Measurements from ENCODE around the gene GDPD3. TPM values are rescaled to one million over a fixed set of nuclear protein-coding genes. Genes with fewer than 3 reads are reported as not detected.
A peak's percentile ranks its signal among the peaks of the same experiment; 100 is the strongest.
"Not testable (repeated sequence)": the region's sequence is repeated elsewhere in the genome, so short reads cannot be mapped to it uniquely, and the experiment has no call there.

Gene GDPD3
- total and polyA plus RNA-seq, 2 donors = 1.3 to 24.2 TPM

GRCh38 chr16:30117768-30118167, 4.4 kb upstream of the GDPD3 start:
- WGBS = over 99% methylated on average over 10 of the region's 10 CpGs
- peaks cover 0 to 8% of the 10 kb centered on the region in 2 donors for H3K9me3 ChIP-seq (ENCODE audit: control insufficient read depth in 2 of 2, insufficient read depth in 1 of 2, low read length in 1 of 2)
- peaks cover 20 to 50% of the 10 kb centered on the region in 2 donors for H3K4me1 ChIP-seq (ENCODE audit: control insufficient read depth in 2 of 2, insufficient read depth in 2 of 2, low read length in 2 of 2)
- H3K4me3 ChIP-seq (ENCODE audit: low read length in 2 of 2) = no peak overlapping the region
- no peak overlapping the region for H3K27ac ChIP-seq (ENCODE audit: low read depth in 1 of 2, low read length in 1 of 2)
- no peaks in the 10 kb centered on the region for H3K27me3 ChIP-seq (ENCODE audit: control insufficient read depth in 2 of 2, insufficient read depth in 1 of 2, low read length in 1 of 2)
- no peak for DNase-seq (ENCODE audit: low read depth in 6 of 9, low spot score in 9 of 9)
- H3K36me3 ChIP-seq (ENCODE audit: control insufficient read depth in 2 of 2, insufficient read depth in 2 of 2, low read length in 1 of 2) = peaks cover 31 to 51% of the 10 kb centered on the region in 2 donors

- Histone ChIP-seq H3K9me3 (ENCODE audit: control insufficient read depth in 2 of 2, insufficient read depth in 1 of 2, low read length in 1 of 2) (peaks cover 0 to 6% of the 10 kb centered on the region in 2 donors), H3K27me3 (ENCODE audit: control insufficient read depth in 2 of 2, insufficient read depth in 1 of 2, low read length in 1 of 2) (no peaks in the 10 kb centered on the region), H3K27ac (ENCODE audit: low read depth in 1 of 2, low read length in 1 of 2) (no peak overlapping the region), H3K4me3 (ENCODE audit: low read length in 2 of 2) (no peak overlapping the region), H3K4me1 (ENCODE audit: control insufficient read depth in 2 of 2, insufficient read depth in 2 of 2, low read length in 2 of 2) (peaks cover 15 to 38% of the 10 kb centered on the region in 2 donors), H3K36me3 (ENCODE audit: control insufficient read depth in 2 of 2, insufficient read depth in 2 of 2, low read length in 1 of 2) (peaks cover 40 to 56% of the 10 kb centered on the region in 2 donors)
- 98% methylated on average over 16 of the region's 16 CpGs for WGBS
- DNase-seq (ENCODE audit: low read depth in 6 of 9, low spot score in 9 of 9) = no peak
Measured at GRCh38 chr16:30116291-30117207, 3.2 kb upstream of the GDPD3 start.

DNA sequence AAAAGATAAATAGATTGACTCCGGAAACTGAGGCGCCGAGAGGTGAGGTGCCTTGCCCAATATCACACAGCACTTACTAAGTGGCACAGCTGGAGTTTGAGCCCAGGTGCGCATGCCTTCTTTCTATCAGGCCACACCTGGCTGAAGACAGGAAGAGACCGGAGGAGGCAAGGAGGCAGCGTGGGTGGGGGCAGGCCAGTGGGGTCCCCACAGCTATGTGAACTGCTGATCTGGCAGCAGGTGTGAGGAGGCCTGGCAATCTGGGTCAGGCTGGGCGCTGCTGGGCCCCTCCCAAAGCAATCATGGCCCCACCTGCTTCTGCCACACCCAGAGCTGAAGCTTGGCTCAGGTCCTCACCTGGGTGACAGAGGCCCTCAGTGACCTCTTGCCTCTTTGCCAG, 1.9 kb upstream of the GDPD3 start:
- Histone ChIP-seq H3K36me3 (ENCODE audit: control insufficient read depth in 2 of 2, insufficient read depth in 2 of 2, low read length in 1 of 2) (peaks cover 48 to 61% of the 10 kb centered on the region in 2 donors), H3K27ac (ENCODE audit: low read depth in 1 of 2, low read length in 1 of 2) (peak overlapping the region; percentile 36 to 78), H3K4me3 (ENCODE audit: low read length in 2 of 2) (no peak overlapping the region), H3K27me3 (ENCODE audit: control insufficient read depth in 2 of 2, insufficient read depth in 1 of 2, low read length in 1 of 2) (no peaks in the 10 kb centered on the region), H3K9me3 (ENCODE audit: control insufficient read depth in 2 of 2, insufficient read depth in 1 of 2, low read length in 1 of 2) (peaks cover 0 to 6% of the 10 kb centered on the region in 2 donors), H3K4me1 (ENCODE audit: control insufficient read depth in 2 of 2, insufficient read depth in 2 of 2, low read length in 2 of 2) (peaks cover 13 to 30% of the 10 kb centered on the region in 2 donors)
- DNase-seq (ENCODE audit: low read depth in 6 of 9, low spot score in 9 of 9) = peak in 6 of 9 donors; percentile 56 to 89 (median 79)
- WGBS = 68% methylated on average over 7 of the region's 7 CpGs

- not testable (repeated sequence) for H3K4me3 ChIP-seq (ENCODE audit: low read length in 2 of 2); H3K27me3 ChIP-seq (ENCODE audit: control insufficient read depth in 2 of 2, insufficient read depth in 1 of 2, low read length in 1 of 2); DNase-seq (ENCODE audit: low read depth in 6 of 9, low spot score in 9 of 9); H3K9me3 ChIP-seq (ENCODE audit: control insufficient read depth in 2 of 2, insufficient read depth in 1 of 2, low read length in 1 of 2)
- peaks cover 11 to 26% of the 10 kb centered on the region in 2 donors for H3K4me1 ChIP-seq (ENCODE audit: control insufficient read depth in 2 of 2, insufficient read depth in 2 of 2, low read length in 2 of 2)
- H3K27ac ChIP-seq (ENCODE audit: low read depth in 1 of 2, low read length in 1 of 2) = peak overlapping the region in 1 of 2 donors; percentile 78
- WGBS = 93% methylated on average over 7 of the region's 7 CpGs
- peaks cover 48 to 61% of the 10 kb centered on the region in 2 donors for H3K36me3 ChIP-seq (ENCODE audit: control insufficient read depth in 2 of 2, insufficient read depth in 2 of 2, low read length in 1 of 2)
Measured at GRCh38 chr16:30114833-30115232, 1.5 kb upstream of the GDPD3 start.

GRCh38 chr16:30114411-30114810, 1.1 kb upstream of the GDPD3 start:
- no peak overlapping the region for H3K4me3 ChIP-seq (ENCODE audit: low read length in 2 of 2)
- peaks cover 0 to 6% of the 10 kb centered on the region in 2 donors for H3K9me3 ChIP-seq (ENCODE audit: control insufficient read depth in 2 of 2, insufficient read depth in 1 of 2, low read length in 1 of 2)
- peak overlapping the region in 1 of 2 donors; percentile 78 for H3K27ac ChIP-seq (ENCODE audit: low read depth in 1 of 2, low read length in 1 of 2)
- 97% methylated on average over 11 of the region's 11 CpGs for WGBS
- peaks cover 11 to 25% of the 10 kb centered on the region in 2 donors for H3K4me1 ChIP-seq (ENCODE audit: control insufficient read depth in 2 of 2, insufficient read depth in 2 of 2, low read length in 2 of 2)
- no peaks in the 10 kb centered on the region for H3K27me3 ChIP-seq (ENCODE audit: control insufficient read depth in 2 of 2, insufficient read depth in 1 of 2, low read length in 1 of 2)
- peaks cover 48 to 59% of the 10 kb centered on the region in 2 donors for H3K36me3 ChIP-seq (ENCODE audit: control insufficient read depth in 2 of 2, insufficient read depth in 2 of 2, low read length in 1 of 2)
- no peak for DNase-seq (ENCODE audit: low read depth in 6 of 9, low spot score in 9 of 9)

GRCh38 chr16:30113711-30114333, 485 bp upstream of the GDPD3 start:
- Histone ChIP-seq H3K9me3 (ENCODE audit: control insufficient read depth in 2 of 2, insufficient read depth in 1 of 2, low read length in 1 of 2) (peaks cover 0 to 6% of the 10 kb centered on the region in 2 donors), H3K27ac (ENCODE audit: low read depth in 1 of 2, low read length in 1 of 2) (no peak overlapping the region), H3K4me3 (ENCODE audit: low read length in 2 of 2) (no peak overlapping the region), H3K27me3 (ENCODE audit: control insufficient read depth in 2 of 2, insufficient read depth in 1 of 2, low read length in 1 of 2) (no peaks in the 10 kb centered on the region), H3K4me1 (ENCODE audit: control insufficient read depth in 2 of 2, insufficient read depth in 2 of 2, low read length in 2 of 2) (peaks cover 11 to 25% of the 10 kb centered on the region in 2 donors), H3K36me3 (ENCODE audit: control insufficient read depth in 2 of 2, insufficient read depth in 2 of 2, low read length in 1 of 2) (peaks cover 48 to 57% of the 10 kb centered on the region in 2 donors)
- DNase-seq (ENCODE audit: low read depth in 6 of 9, low spot score in 9 of 9) = no peak
- WGBS = 98% methylated on average over 20 of the region's 20 CpGs

GRCh38 chr16:30112197-30113030, 923 bp downstream of the GDPD3 start:
- Histone ChIP-seq H3K9me3 (ENCODE audit: control insufficient read depth in 2 of 2, insufficient read depth in 1 of 2, low read length in 1 of 2) (peaks cover 0 to 6% of the 10 kb centered on the region in 2 donors), H3K36me3 (ENCODE audit: control insufficient read depth in 2 of 2, insufficient read depth in 2 of 2, low read length in 1 of 2) (peaks cover 45 to 52% of the 10 kb centered on the region in 2 donors), H3K27me3 (ENCODE audit: control insufficient read depth in 2 of 2, insufficient read depth in 1 of 2, low read length in 1 of 2) (no peaks in the 10 kb centered on the region), H3K4me1 (ENCODE audit: control insufficient read depth in 2 of 2, insufficient read depth in 2 of 2, low read length in 2 of 2) (peaks cover 11 to 25% of the 10 kb centered on the region in 2 donors), H3K27ac (ENCODE audit: low read depth in 1 of 2, low read length in 1 of 2) (no peak overlapping the region), H3K4me3 (ENCODE audit: low read length in 2 of 2) (no peak overlapping the region)
- 95% methylated on average over 29 of the region's 29 CpGs for WGBS
- no peak for DNase-seq (ENCODE audit: low read depth in 6 of 9, low spot score in 9 of 9)

GRCh38 chr16:30110661-30111060, 2.7 kb downstream of the GDPD3 start:
- peaks cover 11 to 25% of the 10 kb centered on the region in 2 donors for H3K4me1 ChIP-seq (ENCODE audit: control insufficient read depth in 2 of 2, insufficient read depth in 2 of 2, low read length in 2 of 2)
- no peak overlapping the region for H3K4me3 ChIP-seq (ENCODE audit: low read length in 2 of 2)
- 96% methylated on average over 7 of the region's 7 CpGs for WGBS
- peaks cover 0 to 6% of the 10 kb centered on the region in 2 donors for H3K9me3 ChIP-seq (ENCODE audit: control insufficient read depth in 2 of 2, insufficient read depth in 1 of 2, low read length in 1 of 2)
- H3K27ac ChIP-seq (ENCODE audit: low read depth in 1 of 2, low read length in 1 of 2) = no peak overlapping the region
- peaks cover 35 to 38% of the 10 kb centered on the region in 2 donors for H3K36me3 ChIP-seq (ENCODE audit: control insufficient read depth in 2 of 2, insufficient read depth in 2 of 2, low read length in 1 of 2)
- DNase-seq (ENCODE audit: low read depth in 6 of 9, low spot score in 9 of 9) = no peak
- H3K27me3 ChIP-seq (ENCODE audit: control insufficient read depth in 2 of 2, insufficient read depth in 1 of 2, low read length in 1 of 2) = no peaks in the 10 kb centered on the region

All from thymus (tissue), 11 donors.